ENCODE data around the gene ZNF808. TPM values are rescaled to one million over a fixed set of nuclear protein-coding genes. Genes with fewer than 3 reads are reported as not detected.
"Not testable (repeated sequence)": the region's sequence is repeated elsewhere in the genome, so short reads cannot be mapped to it uniquely, and the experiment has no call there.

The ZNF808 gene
- total RNA-seq, 1 donor from 2014 or later, result 21.6 TPM

- Mint-ChIP-seq H3K27ac (no peak overlapping the region), H3K9me3 (peaks cover 17% of the 10 kb centered on the region), H3K36me3 (ENCODE audit: low read depth) (peaks cover 81% of the 10 kb centered on the region), H3K4me1 (no peaks in the 10 kb centered on the region), H3K4me3 (no peak overlapping the region), H3K27me3 (no peaks in the 10 kb centered on the region)
- DNase-seq, result no peak
- intact Hi-C loops (cut with micrococcal nuclease), result no loop called here
These were observed 63.3 kb downstream of the ZNF808 start for GRCh38 chr19:52590728-52591127.

- DNase-seq, result no peak
- Mint-ChIP-seq H3K27ac (no peak overlapping the region), H3K9me3 (peaks cover 29% of the 10 kb centered on the region), H3K27me3 (no peaks in the 10 kb centered on the region), H3K36me3 (ENCODE audit: low read depth) (peaks cover 84% of the 10 kb centered on the region), H3K4me3 (no peak overlapping the region), H3K4me1 (no peaks in the 10 kb centered on the region)
- intact Hi-C loops (cut with micrococcal nuclease), result no loop called here
These were observed 64.8 kb downstream of the ZNF808 start for GRCh38 chr19:52592301-52592700.

- H3K4me3 Mint-ChIP-seq; DNase-seq; H3K27ac Mint-ChIP-seq; H3K27me3 Mint-ChIP-seq; H3K4me1 Mint-ChIP-seq; intact Hi-C loops (cut with micrococcal nuclease): not testable (repeated sequence)
- Mint-ChIP-seq H3K36me3 (ENCODE audit: low read depth) (peaks cover 82% of the 10 kb centered on the region), H3K9me3 (peaks cover 28% of the 10 kb centered on the region)
These were observed 66.0 kb downstream of the ZNF808 start for GRCh38 chr19:52593441-52593840.

GRCh38 chr19:52599241-52599640, 71.8 kb downstream of the ZNF808 start:
- Mint-ChIP-seq H3K4me1 (peaks cover 11% of the 10 kb centered on the region), H3K9me3 (peaks cover 25% of the 10 kb centered on the region), H3K27ac (no peak overlapping the region), H3K4me3 (no peak overlapping the region), H3K27me3 (no peaks in the 10 kb centered on the region), H3K36me3 (ENCODE audit: low read depth) (peaks cover 61% of the 10 kb centered on the region)
- DNase-seq, result no peak
- intact Hi-C loops (cut with micrococcal nuclease), result no loop called here

- H3K4me3 Mint-ChIP-seq, result peak overlapping the region; percentile 89
- H3K27ac Mint-ChIP-seq, result no peak overlapping the region
- H3K4me1 Mint-ChIP-seq, result peaks cover 11% of the 10 kb centered on the region
- H3K36me3 Mint-ChIP-seq (ENCODE audit: low read depth), result peaks cover 57% of the 10 kb centered on the region
- H3K9me3 Mint-ChIP-seq, result peaks cover 27% of the 10 kb centered on the region
- no peaks in the 10 kb centered on the region for H3K27me3 Mint-ChIP-seq
- intact Hi-C loops (cut with micrococcal nuclease), result loop anchor here (1.0 kb wide), 3 partner anchors 30 to 73 kb away; partner anchors contain the start of genes ZNF701, ZNF808 and ZNF83
- no peak for DNase-seq
These were observed 73.2 kb downstream of the ZNF808 start for GRCh38 chr19:52600639-52601024.

- Mint-ChIP-seq H3K4me1 (peaks cover 12% of the 10 kb centered on the region), H3K36me3 (ENCODE audit: low read depth) (peaks cover 55% of the 10 kb centered on the region), H3K4me3 (peak overlapping the region; percentile 89), H3K27ac (peak overlapping the region; percentile 73), H3K27me3 (no peaks in the 10 kb centered on the region), H3K9me3 (peaks cover 23% of the 10 kb centered on the region)
- DNase-seq, result peak; percentile 98
- intact Hi-C loops (cut with micrococcal nuclease), result loop anchor here (1.0 kb wide), 3 partner anchors 31 to 74 kb away; partner anchors contain the start of genes ZNF701, ZNF808 and ZNF83
These were observed 73.8 kb downstream of the ZNF808 start for GRCh38 chr19:52601025-52601973.

- peaks cover 55% of the 10 kb centered on the region for H3K36me3 Mint-ChIP-seq (ENCODE audit: low read depth)
- H3K27ac Mint-ChIP-seq, result peak overlapping the region; percentile 73
- H3K4me1 Mint-ChIP-seq, result peaks cover 13% of the 10 kb centered on the region
- H3K9me3 Mint-ChIP-seq, result peaks cover 20% of the 10 kb centered on the region
- not testable (repeated sequence) for DNase-seq, H3K27me3 Mint-ChIP-seq
- H3K4me3 Mint-ChIP-seq, result peak overlapping the region; percentile 89
- intact Hi-C loops (cut with micrococcal nuclease), result loop anchor here (1.0 kb wide), 3 partner anchors 32 to 75 kb away; partner anchors contain the start of genes ZNF701, ZNF808 and ZNF83
These were observed 74.5 kb downstream of the ZNF808 start for GRCh38 chr19:52601974-52602366.

GRCh38 chr19:52602941-52603340, 75.5 kb downstream of the ZNF808 start:
- Mint-ChIP-seq H3K4me3 (no peak overlapping the region), H3K4me1 (peaks cover 13% of the 10 kb centered on the region), H3K27me3 (no peaks in the 10 kb centered on the region), H3K27ac (no peak overlapping the region), H3K9me3 (peaks cover 12% of the 10 kb centered on the region), H3K36me3 (ENCODE audit: low read depth) (peaks cover 51% of the 10 kb centered on the region)
- intact Hi-C loops (cut with micrococcal nuclease), result no loop called here
- no peak for DNase-seq

GRCh38 chr19:52603558-52604207, 76.2 kb downstream of the ZNF808 start:
- H3K4me3 Mint-ChIP-seq, result no peak overlapping the region
- peaks cover 13% of the 10 kb centered on the region for H3K4me1 Mint-ChIP-seq
- intact Hi-C loops (cut with micrococcal nuclease), result no loop called here
- DNase-seq, result no peak
- H3K36me3 Mint-ChIP-seq (ENCODE audit: low read depth), result peaks cover 55% of the 10 kb centered on the region
- H3K27me3 Mint-ChIP-seq, result no peaks in the 10 kb centered on the region
- H3K27ac Mint-ChIP-seq, result no peak overlapping the region
- peaks cover 14% of the 10 kb centered on the region for H3K9me3 Mint-ChIP-seq

Other genes starting within 250 kb of the ZNF808 start
- gene ZNF480, start 230.5 kb upstream of the ZNF808 start, total RNA-seq, result 4.2 and 5.0 TPM in 2 replicates
- gene ZNF610, start 191.4 kb upstream of the ZNF808 start, total RNA-seq, result 0.12 and 0.85 TPM in 2 replicates
- gene ZNF880, start 157.7 kb upstream of the ZNF808 start, total RNA-seq, result 6.3 and 9.0 TPM in 2 replicates
- gene ZNF528, start 129.8 kb upstream of the ZNF808 start, total RNA-seq, result 5.7 and 7.9 TPM in 2 replicates
- gene ZNF534, start 98.5 kb upstream of the ZNF808 start, total RNA-seq, result not detected in 2 replicates
- 0.12 TPM in 1 of 2 replicates, not detected in the other for gene ZNF578, start 74.1 kb upstream of the ZNF808 start, total RNA-seq
- 19.3 and 21.0 TPM in 2 replicates for gene ZNF701, start 42.6 kb downstream of the ZNF808 start, total RNA-seq
- gene ZNF83, start 110.7 kb downstream of the ZNF808 start, total RNA-seq, result 22.1 and 26.3 TPM in 2 replicates
- gene ZNF611, start 207.4 kb downstream of the ZNF808 start, total RNA-seq, result 15.9 and 18.2 TPM in 2 replicates